Cortex of kidney (tissue), 1 donor: ENCODE data around the gene SLC1A4.
A peak's percentile ranks its signal among the peaks of the same experiment; 100 is the strongest.

ENCODE experiments used
- DNase-seq: peaks from one replicate; lab custom pipeline; 2025; lab: John Stamatoyannopoulos, UW

SLC1A4 gene

GRCh38 chr2:65054749-65055421 is 65.7 kb downstream of the SLC1A4 start:
- no peak for DNase-seq

- no peak for DNase-seq
Observed at GRCh38 chr2:65055422-65056214, 66.4 kb downstream of the SLC1A4 start.

- DNase-seq: peak; percentile 26
Observed at GRCh38 chr2:65056215-65057053, 67.2 kb downstream of the SLC1A4 start, which contains the start of gene CEP68. Gene CEP68, plus strand, starts transcription at chr2:65056416. Its CDS starts 13,029 bp downstream, at chr2:65069445.

- DNase-seq: no peak
Observed at GRCh38 chr2:65057054-65057375, 67.8 kb downstream of the SLC1A4 start.

- no peak for DNase-seq
Observed at GRCh38 chr2:65057391-65058052, 68.3 kb downstream of the SLC1A4 start.

- no peak for DNase-seq
Observed at GRCh38 chr2:65059071-65059470, 69.9 kb downstream of the SLC1A4 start.

GRCh38 chr2:65061146-65061909 is 72.1 kb downstream of the SLC1A4 start:
- DNase-seq: no peak

GRCh38 chr2:65061910-65062339 is 72.7 kb downstream of the SLC1A4 start:
- DNase-seq: no peak

GRCh38 chr2:65062843-65063825 is 73.9 kb downstream of the SLC1A4 start:
- DNase-seq: no peak

- DNase-seq: no peak
Observed at GRCh38 chr2:65064728-65065552, 75.7 kb downstream of the SLC1A4 start.

GRCh38 chr2:65067806-65068553 is 78.8 kb downstream of the SLC1A4 start:
- DNase-seq: no peak

GRCh38 chr2:65069439-65069824 is 80.2 kb downstream of the SLC1A4 start:
- DNase-seq: no peak

- DNase-seq: no peak
Observed at GRCh38 chr2:65070172-65070830, 81.1 kb downstream of the SLC1A4 start.

- no peak for DNase-seq
Observed at GRCh38 chr2:65070856-65071255, 81.7 kb downstream of the SLC1A4 start.

GRCh38 chr2:65071499-65072180 is 82.4 kb downstream of the SLC1A4 start:
- DNase-seq: no peak

GRCh38 chr2:65072181-65072970 is 83.2 kb downstream of the SLC1A4 start:
- DNase-seq: no peak
